Fibroblast of villous mesenchyme (primary cell): ENCODE data around the gene CCR5AS.
"Not testable (repeated sequence)": the region's sequence is repeated elsewhere in the genome, so short reads cannot be mapped to it uniquely, and the experiment has no call there.

Experiments used
- DNase-seq: peaks from one replicate; pipeline ENCODE4 v3.0.0-alpha.2; 2010; ENCODE audit warnings: low read depth
- H3K4me3 ChIP-seq: 2 replicates; pipeline ENCODE4 v1.5.1; 2011; ENCODE audit warnings: low read depth, mild to moderate bottlenecking, low read length
- TF ChIP-seq, protein P1 (sequence below): IDR thresholded peaks from 2 replicates; pipeline ENCODE4 v1.5.1; 2012; ENCODE audit warnings: low read depth, mild to moderate bottlenecking, low read length; ENCODE audit not compliant: insufficient read depth

The CCR5AS gene

GRCh38 chr3:46334741-46335478 lies 72.0 kb downstream of the CCR5AS start:
- H3K4me3 ChIP-seq, result no peak overlapping the region
- peak; percentile 60 for DNase-seq
- TF ChIP-seq, protein P1, sequence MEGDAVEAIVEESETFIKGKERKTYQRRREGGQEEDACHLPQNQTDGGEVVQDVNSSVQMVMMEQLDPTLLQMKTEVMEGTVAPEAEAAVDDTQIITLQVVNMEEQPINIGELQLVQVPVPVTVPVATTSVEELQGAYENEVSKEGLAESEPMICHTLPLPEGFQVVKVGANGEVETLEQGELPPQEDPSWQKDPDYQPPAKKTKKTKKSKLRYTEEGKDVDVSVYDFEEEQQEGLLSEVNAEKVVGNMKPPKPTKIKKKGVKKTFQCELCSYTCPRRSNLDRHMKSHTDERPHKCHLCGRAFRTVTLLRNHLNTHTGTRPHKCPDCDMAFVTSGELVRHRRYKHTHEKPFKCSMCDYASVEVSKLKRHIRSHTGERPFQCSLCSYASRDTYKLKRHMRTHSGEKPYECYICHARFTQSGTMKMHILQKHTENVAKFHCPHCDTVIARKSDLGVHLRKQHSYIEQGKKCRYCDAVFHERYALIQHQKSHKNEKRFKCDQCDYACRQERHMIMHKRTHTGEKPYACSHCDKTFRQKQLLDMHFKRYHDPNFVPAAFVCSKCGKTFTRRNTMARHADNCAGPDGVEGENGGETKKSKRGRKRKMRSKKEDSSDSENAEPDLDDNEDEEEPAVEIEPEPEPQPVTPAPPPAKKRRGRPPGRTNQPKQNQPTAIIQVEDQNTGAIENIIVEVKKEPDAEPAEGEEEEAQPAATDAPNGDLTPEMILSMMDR, result no peak

DNA sequence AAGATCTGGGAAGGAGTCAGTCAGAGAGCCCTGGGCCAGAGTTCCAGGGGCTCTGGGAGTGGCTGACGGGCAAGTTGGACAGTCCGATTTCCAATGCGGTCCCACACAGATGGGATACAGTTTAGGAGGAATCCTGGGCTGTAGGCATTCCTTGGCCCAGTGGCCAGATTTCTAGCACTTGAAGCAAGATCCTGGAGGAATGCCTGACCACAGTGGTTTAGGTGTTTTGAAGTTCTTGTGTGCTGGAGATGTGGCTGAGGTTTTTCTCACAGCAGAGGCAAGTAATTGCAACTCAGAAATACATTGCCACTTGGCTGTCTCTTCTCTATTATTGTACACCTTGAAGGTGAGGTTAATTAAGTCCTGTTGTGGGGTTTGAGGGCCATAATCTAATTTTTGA lies 76.2 kb downstream of the CCR5AS start:
- H3K4me3 ChIP-seq, DNase-seq: not testable (repeated sequence)

DNA sequence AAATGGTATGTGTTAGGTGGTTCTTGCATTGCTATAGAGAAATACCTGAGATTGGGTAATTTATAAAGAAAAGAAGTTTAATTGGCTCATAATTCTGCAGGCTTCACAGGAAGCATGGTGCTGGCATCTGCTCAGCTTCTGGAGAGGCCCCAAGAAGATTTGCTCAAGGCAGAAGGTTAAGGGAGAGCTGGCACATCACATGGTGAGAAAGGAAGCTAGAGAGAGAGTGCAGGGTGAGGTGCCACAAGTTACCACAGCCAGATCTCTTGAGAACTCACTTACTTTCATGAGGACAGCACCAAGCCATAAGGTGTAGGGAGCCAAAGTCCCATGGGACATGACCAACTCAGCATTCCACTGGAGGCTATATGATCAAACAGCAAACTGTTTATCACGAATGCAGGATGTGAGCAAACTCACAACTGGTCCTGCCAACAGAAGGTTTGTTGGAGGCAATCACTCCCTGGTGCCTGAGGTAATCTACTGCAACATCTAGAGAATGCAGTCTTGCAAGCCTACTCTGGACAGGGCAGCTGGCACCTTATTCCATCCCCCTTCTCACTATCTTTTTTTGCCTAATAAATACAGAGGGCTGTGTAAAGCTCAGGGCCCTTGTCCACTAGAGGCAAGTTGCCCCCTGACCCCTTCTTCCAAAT lies 81.1 kb downstream of the CCR5AS start:
- no peak overlapping the region for H3K4me3 ChIP-seq
- DNase-seq, result no peak
- TF ChIP-seq, protein P1, result no peak

- no peak overlapping the region for H3K4me3 ChIP-seq
- TF ChIP-seq, protein P1, result no peak
- no peak for DNase-seq
Measured at GRCh38 chr3:46324036-46324435, 82.8 kb downstream of the CCR5AS start.

DNA sequence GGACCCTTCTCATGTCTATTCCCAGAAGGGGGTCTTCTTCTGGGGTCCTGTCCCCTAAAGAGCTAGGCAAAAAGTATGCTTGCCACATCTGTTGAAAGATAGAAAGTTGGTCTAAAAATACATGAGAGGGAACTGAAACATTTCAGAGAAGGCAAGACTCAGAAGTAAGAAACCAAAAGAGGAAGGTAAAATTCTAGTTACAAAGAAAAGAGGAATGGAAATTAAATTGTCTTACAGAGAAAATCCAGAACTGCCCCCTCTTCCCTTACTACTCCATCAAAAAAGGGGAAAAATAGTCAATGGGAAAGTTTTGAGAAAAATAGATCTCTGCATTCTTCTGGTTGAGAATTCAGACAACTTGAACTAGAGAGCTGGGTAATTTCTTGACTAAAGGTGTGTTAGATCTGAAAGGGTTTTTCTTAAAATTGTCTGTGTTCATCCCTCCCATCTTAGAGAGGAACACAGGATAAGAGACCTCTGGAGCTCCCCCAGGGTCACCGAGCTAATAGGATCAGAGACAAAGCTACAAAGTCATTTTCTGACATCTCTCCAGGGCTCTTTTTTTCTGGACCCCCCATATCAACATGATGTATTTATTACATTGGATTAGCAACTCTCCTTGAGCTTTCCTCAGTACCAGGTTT lies 85.3 kb downstream of the CCR5AS start:
- no peak overlapping the region for H3K4me3 ChIP-seq
- TF ChIP-seq, protein P1, result no peak
- no peak for DNase-seq

DNA sequence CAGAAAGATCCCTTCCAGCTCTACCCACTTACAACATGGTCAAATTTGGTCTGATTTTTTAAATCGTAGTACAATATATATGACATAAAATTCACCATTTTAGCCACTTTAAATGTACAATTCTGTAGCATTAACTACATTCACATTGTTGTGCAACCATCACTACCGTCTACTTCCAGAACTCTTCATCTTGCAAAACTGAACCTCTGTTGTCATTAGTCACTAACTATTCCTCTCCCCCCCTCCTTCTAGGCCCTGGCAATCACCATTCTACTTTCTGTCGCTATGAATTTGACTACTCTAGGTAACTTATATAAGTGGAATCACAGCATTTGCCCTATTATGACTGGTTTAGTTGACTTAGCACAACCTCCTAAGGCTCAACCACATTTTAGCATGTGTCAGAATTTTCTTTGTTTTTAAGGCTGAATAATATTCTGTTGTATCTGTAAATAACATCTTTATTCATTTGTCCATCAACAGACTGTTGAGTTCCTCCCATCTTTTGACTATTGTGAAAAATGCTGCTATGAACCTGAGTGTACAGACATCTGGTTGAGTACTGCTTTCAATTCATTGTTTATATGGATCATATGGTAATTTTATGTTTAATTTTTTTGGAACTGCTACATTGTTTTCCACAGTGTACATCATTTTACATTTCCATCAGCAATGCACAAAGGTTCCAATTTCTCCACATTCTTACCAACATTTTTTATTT lies 88.5 kb downstream of the CCR5AS start:
- TF ChIP-seq, protein P1, result no peak
- H3K4me3 ChIP-seq, result no peak overlapping the region

GRCh38 chr3:46316206-46316605 lies 90.7 kb downstream of the CCR5AS start:
- no peak for DNase-seq
- no peak overlapping the region for H3K4me3 ChIP-seq
- TF ChIP-seq, protein P1, result no peak

More for the DNA sequence above, 88.5 kb downstream of the CCR5AS start:
- no peak for DNase-seq
